ENCODE measurements around the gene AKNA. TPM values are rescaled to one million over a fixed set of nuclear protein-coding genes. Genes with fewer than 3 reads are reported as not detected.
A peak's percentile ranks its signal among the peaks of the same experiment; 100 is the strongest.

Gene AKNA
- total and polyA plus RNA-seq, 2 experiments from 2014 or later: 6.6 to 13.8 TPM

- TF ChIP-seq CTCF (IDR thresholded peaks at IDR 0.05; ENCODE audit: poor library complexity) (no peak), EZH2 (IDR thresholded peaks at IDR 0.05; ENCODE audit: borderline replicate concordance) (no peak), EZH2phosphoT487 (IDR thresholded peaks at IDR 0.05; ENCODE audit: low read depth, severe bottlenecking, unreplicated experiment) (no peak)
- H3K27ac ChIP-seq: no peak overlapping the region
- 92% methylated on average over 13 of the region's 13 CpGs for WGBS (ENCODE audit: low lambda C conversion rate, missing lambda C conversion rate)
Observed at GRCh38 chr9:114406441-114406840, 18.7 kb upstream of the AKNA start.

GRCh38 chr9:114405294-114406034 is 17.7 kb upstream of the AKNA start:
- no peak for TF ChIP-seq EZH2phosphoT487 (IDR thresholded peaks at IDR 0.05; ENCODE audit: low read depth, severe bottlenecking, unreplicated experiment)
- peak; percentile 90 for TF ChIP-seq CTCF (IDR thresholded peaks at IDR 0.05; ENCODE audit: poor library complexity)
- H3K9me3 ChIP-seq (ENCODE audit: low read depth): no peaks in the 10 kb centered on the region
- no peaks in the 10 kb centered on the region for H4K20me1 ChIP-seq (ENCODE audit: insufficient read depth, poor library complexity, severe bottlenecking)
- no peak overlapping the region for H3K4me3 ChIP-seq
- no peaks in the 10 kb centered on the region for H3K27me3 ChIP-seq
- no peak overlapping the region for H3K4me2 ChIP-seq
- no peak overlapping the region for H2AFZ ChIP-seq
- no peaks in the 10 kb centered on the region for H3K79me2 ChIP-seq
- no peaks in the 10 kb centered on the region for H3K36me3 ChIP-seq (replicated peaks; ENCODE audit: insufficient read depth, low read depth)
- DNase-seq (ENCODE audit: low spot score): peak; percentile 88
- no peak overlapping the region for H3K27ac ChIP-seq
- WGBS (ENCODE audit: low lambda C conversion rate, missing lambda C conversion rate): 33% methylated on average over 15 of the region's 15 CpGs
- H3K9me2 ChIP-seq (replicated peaks; ENCODE audit: insufficient read depth): no peaks in the 10 kb centered on the region
- H3K4me1 ChIP-seq (ENCODE audit: insufficient read depth): no peaks in the 10 kb centered on the region

More at GRCh38 chr9:114406441-114406840, 18.7 kb upstream of the AKNA start:
- H3K27me3 ChIP-seq: no peaks in the 10 kb centered on the region
- H3K9me3 ChIP-seq (ENCODE audit: low read depth): no peaks in the 10 kb centered on the region
- no peak for DNase-seq (ENCODE audit: low spot score)
- H3K4me2 ChIP-seq: no peak overlapping the region
- no peak overlapping the region for H2AFZ ChIP-seq
- H3K4me3 ChIP-seq: no peak overlapping the region
- no peaks in the 10 kb centered on the region for H3K79me2 ChIP-seq
- H3K36me3 ChIP-seq (replicated peaks; ENCODE audit: insufficient read depth, low read depth): no peaks in the 10 kb centered on the region
- no peaks in the 10 kb centered on the region for H4K20me1 ChIP-seq (ENCODE audit: insufficient read depth, poor library complexity, severe bottlenecking)
- H3K4me1 ChIP-seq (ENCODE audit: insufficient read depth): no peaks in the 10 kb centered on the region
- no peaks in the 10 kb centered on the region for H3K9me2 ChIP-seq (replicated peaks; ENCODE audit: insufficient read depth)

- 84% methylated on average over 2 of the region's 2 CpGs for WGBS (ENCODE audit: low lambda C conversion rate, missing lambda C conversion rate)
- Histone ChIP-seq H3K27ac (no peak overlapping the region), H3K36me3 (replicated peaks; ENCODE audit: insufficient read depth, low read depth) (no peaks in the 10 kb centered on the region), H4K20me1 (ENCODE audit: insufficient read depth, poor library complexity, severe bottlenecking) (no peaks in the 10 kb centered on the region), H3K4me3 (no peak overlapping the region), H3K9me3 (ENCODE audit: low read depth) (no peaks in the 10 kb centered on the region), H3K4me1 (ENCODE audit: insufficient read depth) (no peaks in the 10 kb centered on the region), H3K27me3 (no peaks in the 10 kb centered on the region), H2AFZ (no peak overlapping the region), H3K9me2 (replicated peaks; ENCODE audit: insufficient read depth) (no peaks in the 10 kb centered on the region), H3K79me2 (no peaks in the 10 kb centered on the region), H3K4me2 (no peak overlapping the region)
- no peak for DNase-seq (ENCODE audit: low spot score)
- TF ChIP-seq EZH2 (IDR thresholded peaks at IDR 0.05; ENCODE audit: borderline replicate concordance): no peak
- TF ChIP-seq CTCF (IDR thresholded peaks at IDR 0.05; ENCODE audit: poor library complexity): no peak
- no peak for TF ChIP-seq EZH2phosphoT487 (IDR thresholded peaks at IDR 0.05; ENCODE audit: low read depth, severe bottlenecking, unreplicated experiment)
Observed at GRCh38 chr9:114404531-114404930, 16.7 kb upstream of the AKNA start.

All from hepatocyte (in vitro differentiated cells).